CD14-positive monocyte (primary cell): Measurements from ENCODE around the gene ZC3HAV1L. TPM values are rescaled to one million over a fixed set of nuclear protein-coding genes. Genes with fewer than 3 reads are reported as not detected.
"Not testable (repeated sequence)": the region's sequence is repeated elsewhere in the genome, so short reads cannot be mapped to it uniquely, and the experiment has no call there.

ENCODE experiments used
- DNase-seq, 3 donors: peaks; one replicate each; pipeline ENCODE4 v3.0.0-alpha.2; 2011 to 2022
- H2AFZ ChIP-seq: 2 replicates; pipeline ENCODE4 v1.6.0; 2012; ENCODE audit warnings: mild to moderate bottlenecking, low read depth, low read length, inconsistent platforms; ENCODE audit not compliant: insufficient read depth, poor library complexity, severe bottlenecking
- H3K27ac ChIP-seq, 2 donors: 1 replicate in 1 of 2; 2 replicates in 1 of 2; pipeline ENCODE4 v1.5.1; 2012 to 2013; ENCODE audit warnings: low read length in 2 of 2, control low read depth in 1 of 2, inconsistent platforms in 1 of 2, low read depth in 1 of 2, mild to moderate bottlenecking in 1 of 2
- H3K27me3 ChIP-seq, 2 donors: one replicate each; pipeline versions ENCODE4 v1.6.0 to v1.6.1; 2011 to 2013; ENCODE audit warnings: low read length in 2 of 2; ENCODE audit not compliant: control insufficient read depth in 2 of 2, insufficient read depth in 2 of 2
- H3K36me3 ChIP-seq, 2 donors: replicated peaks in 1 of 2; 1 replicate in 1 of 2; 2 replicates in 1 of 2; pipeline versions ENCODE4 v1.5.1 to v1.6.1; 2012 to 2013; ENCODE audit warnings: low read length in 2 of 2, control low read depth in 1 of 2, inconsistent platforms in 1 of 2, mild to moderate bottlenecking in 1 of 2; ENCODE audit not compliant: insufficient read depth in 2 of 2, control insufficient read depth in 1 of 2
- H3K4me1 ChIP-seq, 2 donors: 1 replicate in 1 of 2; 2 replicates in 1 of 2; pipeline versions ENCODE4 v1.5.1 to v1.6.1; 2012 to 2013; ENCODE audit warnings: low read length in 2 of 2, control low read depth in 1 of 2, inconsistent platforms in 1 of 2, mild to moderate bottlenecking in 1 of 2, moderate library complexity in 1 of 2; ENCODE audit not compliant: insufficient read depth in 2 of 2, control insufficient read depth in 1 of 2
- H3K4me2 ChIP-seq: replicated peaks from 2 replicates; pipeline ENCODE3; 2012; ENCODE audit warnings: low read length, moderate library complexity, mild to moderate bottlenecking; ENCODE audit not compliant: poor library complexity, severe bottlenecking; ENCODE audit errors: extremely low read depth
- H3K4me3 ChIP-seq, 3 experiments: fragments of 200-600 bp in 1 of 3; sonication (generic) in 1 of 3; replicated peaks in 1 of 3; 1 replicate in 2 of 3; 2 replicates in 1 of 3; pipeline ENCODE4 v1.5.1; 2011 to 2013; ENCODE audit warnings: low read length in 3 of 3, mild to moderate bottlenecking in 3 of 3, control low read depth in 2 of 3, low read depth in 2 of 3, inconsistent platforms in 1 of 3, moderate library complexity in 1 of 3
- H3K79me2 ChIP-seq: 2 replicates; pipeline ENCODE4 v1.6.0; 2012; ENCODE audit warnings: mild to moderate bottlenecking, control low read depth, inconsistent platforms, low read length, moderate library complexity; ENCODE audit not compliant: insufficient read depth
- H3K9ac ChIP-seq: 2 replicates; pipeline ENCODE4 v1.6.0; 2017; ENCODE audit warnings: low read length, mild to moderate bottlenecking; ENCODE audit not compliant: insufficient read depth, poor library complexity, severe bottlenecking
- H3K9me3 ChIP-seq, 2 donors: replicated peaks in 1 of 2; 1 replicate in 1 of 2; 2 replicates in 1 of 2; pipeline versions ENCODE4 v1.5.1 to v1.6.1; 2012 to 2013; ENCODE audit warnings: low read length in 2 of 2, control low read depth in 1 of 2; ENCODE audit not compliant: control insufficient read depth in 1 of 2, insufficient read depth in 1 of 2
- H4K20me1 ChIP-seq: 2 replicates; pipeline ENCODE4 v1.6.0; 2012; ENCODE audit warnings: mild to moderate bottlenecking, low read length, control low read depth, moderate library complexity; ENCODE audit not compliant: insufficient read depth
- H3K27ac Mint-ChIP-seq, 7 donors: one replicate each; pipeline ENCODE4 v1.8.0; 2020; ENCODE audit warnings: mild to moderate bottlenecking in 7 of 7, mixed read lengths in 7 of 7, moderate library complexity in 6 of 7, inconsistent platforms in 2 of 7
- H3K27me3 Mint-ChIP-seq, 3 donors: one replicate each; pipeline ENCODE4 v1.8.0; 2021 to 2022; ENCODE audit warnings: low read depth in 3 of 3, mild to moderate bottlenecking in 3 of 3, mixed read lengths in 3 of 3, moderate library complexity in 3 of 3, inconsistent platforms in 1 of 3
- H3K36me3 Mint-ChIP-seq, 2 donors: one replicate each; pipeline ENCODE4 v1.8.0; 2020; ENCODE audit warnings: mixed read lengths in 2 of 2, inconsistent platforms in 1 of 2, mild to moderate bottlenecking in 1 of 2
- H3K4me1 Mint-ChIP-seq: one replicate; pipeline ENCODE4 v1.8.0; 2020; ENCODE audit warnings: mild to moderate bottlenecking, mixed read lengths
- H3K4me3 Mint-ChIP-seq, 2 donors: one replicate each; pipeline ENCODE4 v1.8.0; 2020; ENCODE audit warnings: mild to moderate bottlenecking in 2 of 2, mixed read lengths in 2 of 2, moderate library complexity in 1 of 2
- H3K9me3 Mint-ChIP-seq, 7 donors: one replicate each; pipeline ENCODE4 v1.8.0; 2020 to 2022; ENCODE audit warnings: mixed read lengths in 7 of 7, mild to moderate bottlenecking in 6 of 7, moderate library complexity in 6 of 7, inconsistent platforms in 2 of 7
- whole genome bisulfite sequencing: methylation state at CpG from one replicate; pipeline ENCODE4 v1.1.5; 2013; ENCODE audit warnings: missing lambda C conversion rate; ENCODE audit not compliant: insufficient coverage; 5-methylcytosine and 5-hydroxymethylcytosine counted together
- intact Hi-C, 2 donors: fragments of 100-400 bp; cut with micrococcal nuclease; formaldehyde crosslinking; loops; one replicate each; pipeline versions ENCODE4 v1.15.0 to v1.15.1; 2023
- polyA plus RNA-seq, 3 donors: library from polyadenylated mRNA; depleted of rRNA in 1 of 3; unstranded in 2 of 3; stranded (reverse) in 1 of 3; fragments of 300-500 nt in 2 of 3; fragments of >200 nt in 1 of 3; fragmentation: Illumina TruSeq in 2 of 3; gene quantifications; 1 replicate in 2 of 3; 2 replicates in 1 of 3; pipeline ENCODE4 v1.2.3, GENCODE V29; 2012 to 2021
- TF ChIP-seq, protein P1 (sequence below): fragments of 200-600 bp; IDR thresholded peaks from one replicate; pipeline ENCODE4 v1.8.0; 2022; ENCODE audit warnings: antibody characterized with exemption, mild to moderate bottlenecking

The ZC3HAV1L gene
- polyA plus RNA-seq, 3 donors: 0.10 TPM; not detected in 2

DNA sequence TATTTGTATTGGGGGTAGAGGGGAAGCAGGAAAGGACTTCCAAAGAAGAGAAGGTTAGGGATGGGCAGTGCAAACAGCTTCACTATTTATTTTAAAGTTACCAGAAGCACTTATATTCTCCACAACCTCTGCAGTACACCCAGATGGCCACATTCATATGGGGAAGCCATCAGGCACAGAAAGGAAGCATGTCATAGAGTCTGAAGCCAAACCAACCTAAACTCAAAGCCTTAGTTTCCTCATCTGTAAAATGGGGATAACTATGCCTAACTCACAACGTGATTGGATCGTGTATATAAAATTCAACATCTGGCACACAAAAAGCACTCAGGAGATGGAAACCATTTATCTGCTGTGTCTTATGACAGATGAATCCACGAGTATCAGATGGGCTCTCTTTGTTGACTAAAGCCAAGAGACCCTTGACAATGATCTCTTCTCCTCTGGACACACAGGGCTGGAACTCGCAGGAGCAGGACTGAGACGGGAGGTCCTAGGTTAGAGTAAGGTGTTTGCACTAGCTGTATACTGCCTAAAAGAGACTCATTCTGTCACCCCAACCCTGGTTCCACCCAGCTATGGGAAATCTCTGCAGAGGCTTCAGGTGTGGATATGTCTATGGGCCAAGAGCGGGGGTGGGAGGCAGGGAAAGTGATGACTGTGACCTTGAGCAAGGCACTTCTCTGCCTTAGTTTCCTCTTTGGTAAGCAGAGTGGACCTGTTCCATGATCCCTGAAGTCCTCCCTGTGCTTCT, 56.4 kb downstream of the ZC3HAV1L start:
- intact Hi-C loops: no loop called here
- DNase-seq: no peak
- H3K9me3 ChIP-seq: peaks cover 0 to 6% of the 10 kb centered on the region in 2 donors
- no peak overlapping the region for H3K4me3 ChIP-seq
- H3K27me3 ChIP-seq: peaks cover 30 to 45% of the 10 kb centered on the region in 2 donors
- Mint-ChIP-seq H3K9me3 (peaks cover 0 to 16% (median 5%) of the 10 kb centered on the region in 7 donors), H3K4me3 (peak overlapping the region in 1 of 2 donors; percentile 95), H3K36me3 (peaks cover 3 to 12% of the 10 kb centered on the region in 2 donors), H3K27ac (no peak overlapping the region), H3K27me3 (peaks cover 39 to 44% (median 42%) of the 10 kb centered on the region in 3 donors), H3K4me1 (peaks cover 14% of the 10 kb centered on the region)
- WGBS: 100% methylated on average over 1 of the region's 6 CpGs
- H3K9ac ChIP-seq: no peak overlapping the region
- no peaks in the 10 kb centered on the region for H4K20me1 ChIP-seq
- H3K27ac ChIP-seq: no peak overlapping the region
- TF ChIP-seq, protein P1, sequence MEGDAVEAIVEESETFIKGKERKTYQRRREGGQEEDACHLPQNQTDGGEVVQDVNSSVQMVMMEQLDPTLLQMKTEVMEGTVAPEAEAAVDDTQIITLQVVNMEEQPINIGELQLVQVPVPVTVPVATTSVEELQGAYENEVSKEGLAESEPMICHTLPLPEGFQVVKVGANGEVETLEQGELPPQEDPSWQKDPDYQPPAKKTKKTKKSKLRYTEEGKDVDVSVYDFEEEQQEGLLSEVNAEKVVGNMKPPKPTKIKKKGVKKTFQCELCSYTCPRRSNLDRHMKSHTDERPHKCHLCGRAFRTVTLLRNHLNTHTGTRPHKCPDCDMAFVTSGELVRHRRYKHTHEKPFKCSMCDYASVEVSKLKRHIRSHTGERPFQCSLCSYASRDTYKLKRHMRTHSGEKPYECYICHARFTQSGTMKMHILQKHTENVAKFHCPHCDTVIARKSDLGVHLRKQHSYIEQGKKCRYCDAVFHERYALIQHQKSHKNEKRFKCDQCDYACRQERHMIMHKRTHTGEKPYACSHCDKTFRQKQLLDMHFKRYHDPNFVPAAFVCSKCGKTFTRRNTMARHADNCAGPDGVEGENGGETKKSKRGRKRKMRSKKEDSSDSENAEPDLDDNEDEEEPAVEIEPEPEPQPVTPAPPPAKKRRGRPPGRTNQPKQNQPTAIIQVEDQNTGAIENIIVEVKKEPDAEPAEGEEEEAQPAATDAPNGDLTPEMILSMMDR: no peak
- peaks cover 13 to 14% of the 10 kb centered on the region in 2 donors for H3K4me1 ChIP-seq
- no peak overlapping the region for H3K4me2 ChIP-seq
- no peaks in the 10 kb centered on the region for H3K79me2 ChIP-seq
- no peak overlapping the region for H2AFZ ChIP-seq
- H3K36me3 ChIP-seq: no peaks in the 10 kb centered on the region

DNA sequence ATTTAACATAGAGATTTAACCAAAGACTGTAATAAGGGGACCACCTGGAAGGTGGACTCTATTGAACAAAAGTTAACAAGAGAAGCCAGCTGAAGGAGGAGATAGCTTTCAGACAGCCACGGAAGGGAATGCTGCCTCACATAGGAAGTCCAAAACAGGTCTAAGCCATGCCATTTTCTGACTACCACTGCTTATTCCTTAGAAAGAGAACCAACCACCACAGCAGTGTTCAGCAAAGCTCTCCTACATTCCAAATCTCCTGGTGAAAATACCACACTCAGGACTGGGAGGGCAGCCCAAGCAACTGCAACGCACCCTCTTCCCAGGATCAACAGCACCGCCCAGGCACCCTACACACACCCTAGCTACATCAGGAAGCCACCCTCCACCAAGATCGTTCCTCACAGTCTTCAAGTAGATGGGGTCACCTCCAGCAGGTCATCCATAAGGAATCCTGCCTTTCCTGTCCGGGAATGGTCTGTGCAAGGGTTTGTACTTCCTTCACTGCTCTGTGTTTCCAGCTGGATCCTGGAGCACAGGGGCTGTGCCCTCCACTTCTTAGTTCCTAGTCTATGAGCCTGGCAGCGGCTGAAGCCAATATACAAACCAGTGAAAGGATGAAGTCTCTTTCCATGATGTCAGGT, 57.2 kb downstream of the ZC3HAV1L start:
- TF ChIP-seq, protein P1: no peak
- H3K4me1 ChIP-seq: peaks cover 13 to 14% of the 10 kb centered on the region in 2 donors
- H3K9me3 Mint-ChIP-seq: peaks cover 0 to 16% (median 5%) of the 10 kb centered on the region in 7 donors

DNA sequence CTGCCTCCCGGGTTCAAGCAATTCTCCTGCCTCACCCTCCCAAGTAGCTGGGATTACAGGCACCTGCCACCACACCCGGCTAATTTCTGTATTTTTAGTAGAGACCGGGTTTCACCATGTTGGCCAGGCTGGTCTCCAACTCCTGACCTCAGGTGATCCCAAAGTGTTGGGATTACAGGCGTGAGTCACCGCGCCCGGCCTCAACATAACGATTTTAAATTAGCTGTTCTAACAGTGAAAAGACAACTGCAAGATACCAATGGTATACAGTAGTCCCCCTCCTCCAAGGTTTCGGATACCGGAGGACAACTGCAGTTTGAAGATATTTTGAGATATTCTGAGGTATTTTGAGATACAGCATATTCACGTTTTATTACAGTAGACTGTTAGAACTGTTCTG, 59.7 kb downstream of the ZC3HAV1L start:
- 93% methylated on average over 6 of the region's 11 CpGs for WGBS

More for the DNA sequence above, 57.2 kb downstream of the ZC3HAV1L start:
- H3K27me3 Mint-ChIP-seq: peaks cover 34 to 43% (median 42%) of the 10 kb centered on the region in 3 donors
- Histone ChIP-seq H3K79me2 (no peaks in the 10 kb centered on the region), H3K27ac (no peak overlapping the region), H3K4me2 (no peak overlapping the region), H3K4me3 (no peak overlapping the region), H3K27me3 (peaks cover 30 to 41% of the 10 kb centered on the region in 2 donors), H3K9me3 (peaks cover 0 to 6% of the 10 kb centered on the region in 2 donors), H3K36me3 (no peaks in the 10 kb centered on the region), H4K20me1 (no peaks in the 10 kb centered on the region), H2AFZ (no peak overlapping the region), H3K9ac (no peak overlapping the region)
- H3K36me3 Mint-ChIP-seq: peaks cover 3 to 12% of the 10 kb centered on the region in 2 donors
- H3K4me1 Mint-ChIP-seq: peaks cover 14% of the 10 kb centered on the region
- no peak overlapping the region for H3K4me3 Mint-ChIP-seq
- H3K27ac Mint-ChIP-seq: no peak overlapping the region
- WGBS: 93% methylated on average over 6 of the region's 6 CpGs
- DNase-seq: no peak
- intact Hi-C loops: no loop called here

More for the DNA sequence above, 59.7 kb downstream of the ZC3HAV1L start:
- H3K4me3 Mint-ChIP-seq, H3K9ac ChIP-seq, H3K4me3 ChIP-seq, H3K4me1 ChIP-seq, H3K27ac ChIP-seq, H3K79me2 ChIP-seq, H2AFZ ChIP-seq, H3K36me3 ChIP-seq, intact Hi-C loops, H4K20me1 ChIP-seq, H3K36me3 Mint-ChIP-seq, H3K4me2 ChIP-seq, H3K27ac Mint-ChIP-seq, H3K4me1 Mint-ChIP-seq, H3K9me3 ChIP-seq, DNase-seq: not testable (repeated sequence)
- Mint-ChIP-seq H3K27me3 (peaks cover 21 to 27% (median 25%) of the 10 kb centered on the region in 3 donors), H3K9me3 (peaks cover 0 to 12% (median 5%) of the 10 kb centered on the region in 7 donors)
- peaks cover 18 to 25% of the 10 kb centered on the region in 2 donors for H3K27me3 ChIP-seq
